ENCODE data around the gene MAMLD1. TPM values are rescaled to one million over a fixed set of nuclear protein-coding genes. Genes with fewer than 3 reads are reported as not detected.

Gene MAMLD1
- total RNA-seq, 4 donors from 2014 or later: 0.23 to 2.1 (median 0.96) TPM

- H3K4me3 ChIP-seq: no peak overlapping the region
- 59% methylated on average over 4 of the region's 4 CpGs; no CpG with 5 or more reads in 1 of the 2 donors for WGBS, 2 donors
- H3K9me3 ChIP-seq: no peaks in the 10 kb centered on the region
- H3K36me3 ChIP-seq: no peaks in the 10 kb centered on the region
- no peaks in the 10 kb centered on the region for H3K4me1 ChIP-seq
- no peak for DNase-seq
- no peak overlapping the region for H3K27ac ChIP-seq
- TF ChIP-seq CTCF (IDR thresholded peaks at IDR 0.05): no peak
- no peak for TF ChIP-seq POLR2A (IDR thresholded peaks at IDR 0.05)
- no peaks in the 10 kb centered on the region for H3K27me3 ChIP-seq
- intact Hi-C loops (cut with DNase I): no loop called here
Observed at GRCh38 chrX:150352581-150352980, 10.5 kb upstream of the MAMLD1 start.

- no peak overlapping the region for H3K4me3 ChIP-seq
- peaks cover 0 to under 1% (median 0%) of the 10 kb centered on the region in 4 donors for H3K27me3 ChIP-seq
- no peaks in the 10 kb centered on the region for H3K36me3 ChIP-seq
- TF ChIP-seq CTCF (IDR thresholded peaks at IDR 0.05) (no peak), POLR2A (IDR thresholded peaks at IDR 0.05) (no peak)
- intact Hi-C loops (cut with DNase I): no loop called here
- H3K27ac ChIP-seq: no peak overlapping the region
- DNase-seq: no peak
- no peaks in the 10 kb centered on the region for H3K9me3 ChIP-seq
- WGBS, 2 donors: 80% methylated on average over 3 of the region's 3 CpGs
- H3K4me1 ChIP-seq: peaks cover 0 to under 1% (median 0%) of the 10 kb centered on the region in 3 donors
Observed at GRCh38 chrX:150355913-150356312, 7.2 kb upstream of the MAMLD1 start.

GRCh38 chrX:150357790-150358189, 5.3 kb upstream of the MAMLD1 start:
- H3K27me3 ChIP-seq: peaks cover 0 to 18% (median 0%) of the 10 kb centered on the region in 4 donors
- H3K9me3 ChIP-seq: no peaks in the 10 kb centered on the region
- H3K4me3 ChIP-seq: no peak overlapping the region
- no peak overlapping the region for H3K27ac ChIP-seq
- intact Hi-C loops (cut with DNase I): no loop called here
- no peak for DNase-seq
- no peaks in the 10 kb centered on the region for H3K36me3 ChIP-seq
- peaks cover 0 to 20% (median 0%) of the 10 kb centered on the region in 3 donors for H3K4me1 ChIP-seq
- no CpG with 5 or more reads among the region's 1 CpG for WGBS, 2 donors
- TF ChIP-seq POLR2A (IDR thresholded peaks at IDR 0.05): no peak
- no peak for TF ChIP-seq CTCF (IDR thresholded peaks at IDR 0.05)

GRCh38 chrX:150358651-150359050, 4.5 kb upstream of the MAMLD1 start:
- Histone ChIP-seq H3K27me3 (peaks cover 0 to 20% (median 0%) of the 10 kb centered on the region in 4 donors), H3K9me3 (no peaks in the 10 kb centered on the region), H3K4me1 (peaks cover 0 to 25% (median 0%) of the 10 kb centered on the region in 3 donors), H3K4me3 (no peak overlapping the region), H3K27ac (no peak overlapping the region), H3K36me3 (no peaks in the 10 kb centered on the region)
- intact Hi-C loops (cut with DNase I): no loop called here
- no peak for DNase-seq
- TF ChIP-seq POLR2A (IDR thresholded peaks at IDR 0.05) (no peak), CTCF (IDR thresholded peaks at IDR 0.05) (no peak)
- 83 to 100% methylated on average over 1 to 3 of the region's 3 CpGs for WGBS, 2 donors

- H3K27me3 ChIP-seq: peaks cover 0 to 26% (median 0%) of the 10 kb centered on the region in 4 donors
- intact Hi-C loops (cut with DNase I): no loop called here
- peaks cover 0 to 39% (median 0%) of the 10 kb centered on the region in 3 donors for H3K4me1 ChIP-seq
- no peaks in the 10 kb centered on the region for H3K36me3 ChIP-seq
- TF ChIP-seq CTCF (IDR thresholded peaks at IDR 0.05): no peak
- TF ChIP-seq POLR2A (IDR thresholded peaks at IDR 0.05): no peak
- 66 to 92% methylated on average over 4 to 5 of the region's 5 CpGs for WGBS, 2 donors
- H3K9me3 ChIP-seq: no peaks in the 10 kb centered on the region
- H3K4me3 ChIP-seq: no peak overlapping the region
- no peak overlapping the region for H3K27ac ChIP-seq
- no peak for DNase-seq
Observed at GRCh38 chrX:150360331-150360730, 2.8 kb upstream of the MAMLD1 start.

Data from esophagus squamous epithelium (tissue), 5 donors.